Liver (tissue), 9 donors: Measurements from ENCODE around the gene GLP2R. TPM values are rescaled to one million over a fixed set of nuclear protein-coding genes. Genes with fewer than 3 reads are reported as not detected.
"Not testable (repeated sequence)": the region's sequence is repeated elsewhere in the genome, so short reads cannot be mapped to it uniquely, and the experiment has no call there.

Source experiments
- DNase-seq: peaks from one replicate; pipeline ENCODE4 v3.0.0-alpha.2; 2017; ENCODE audit warnings: low spot score
- H3K27ac ChIP-seq, 2 donors: one replicate each; pipeline ENCODE4 v1.7.0; 2013; ENCODE audit warnings: inconsistent platforms in 2 of 2, low read length in 2 of 2, control low read depth in 1 of 2, low read depth in 1 of 2, mild to moderate bottlenecking in 1 of 2
- H3K27me3 ChIP-seq, 4 donors: one replicate each; pipeline versions ENCODE4 v1.6.1 to v1.7.0; 2013; ENCODE audit warnings: low read length in 3 of 4, inconsistent platforms in 1 of 4, mild to moderate bottlenecking in 1 of 4, moderate library complexity in 1 of 4; ENCODE audit not compliant: control insufficient read depth in 4 of 4, insufficient read depth in 4 of 4
- H3K36me3 ChIP-seq, 4 donors: one replicate each; pipeline versions ENCODE4 v1.6.1 to v1.7.0; 2013; ENCODE audit warnings: low read length in 3 of 4, mild to moderate bottlenecking in 3 of 4, low read depth in 1 of 4, moderate library complexity in 1 of 4; ENCODE audit not compliant: control insufficient read depth in 4 of 4, insufficient read depth in 3 of 4
- H3K4me1 ChIP-seq, 4 donors: one replicate each; pipeline versions ENCODE4 v1.6.1 to v1.7.0; 2013; ENCODE audit warnings: low read length in 3 of 4, mild to moderate bottlenecking in 3 of 4, moderate library complexity in 1 of 4; ENCODE audit not compliant: control insufficient read depth in 4 of 4, insufficient read depth in 4 of 4
- H3K4me3 ChIP-seq, 3 donors: one replicate each; pipeline versions ENCODE4 v1.6.1 to v1.7.0; 2013; ENCODE audit warnings: low read length in 3 of 3, control low read depth in 1 of 3, low read depth in 1 of 3, mild to moderate bottlenecking in 1 of 3
- H3K9ac ChIP-seq, 2 donors: one replicate each; pipeline ENCODE4 v1.7.0; 2013; ENCODE audit warnings: low read length in 2 of 2, mild to moderate bottlenecking in 2 of 2, moderate library complexity in 2 of 2, control low read depth in 1 of 2, low read depth in 1 of 2
- H3K9me3 ChIP-seq, 4 donors: one replicate each; pipeline versions ENCODE4 v1.6.1 to v1.7.0; 2013; ENCODE audit warnings: low read length in 3 of 4; ENCODE audit not compliant: control insufficient read depth in 4 of 4
- ATF3 ChIP-seq: IDR thresholded peaks from 2 replicates; pipeline ENCODE4 v1.6.1; 2016; ENCODE audit warnings: antibody characterized with exemption
- EGR1 ChIP-seq, 2 donors: IDR thresholded peaks; 2 replicates each; pipeline ENCODE4 v1.6.1; 2016 to 2018; ENCODE audit warnings: antibody characterized with exemption in 2 of 2, low read depth in 2 of 2
- FOXA1 ChIP-seq: IDR thresholded peaks from 2 replicates; pipeline ENCODE4 v1.6.1; 2016; ENCODE audit warnings: antibody characterized with exemption
- FOXA2 ChIP-seq: IDR thresholded peaks from 2 replicates; pipeline ENCODE4 v1.6.1; 2016; ENCODE audit warnings: antibody characterized with exemption
- HNF4A ChIP-seq, 2 donors: conservative IDR thresholded peaks; 2 replicates each; pipeline ENCODE4 v1.6.1; 2016; ENCODE audit warnings: antibody characterized with exemption in 2 of 2, mild to moderate bottlenecking in 2 of 2
- HNF4G ChIP-seq: IDR thresholded peaks from 2 replicates; pipeline ENCODE4 v1.6.1; 2016; ENCODE audit warnings: antibody characterized with exemption
- JUND ChIP-seq, 2 donors: IDR thresholded peaks; 2 replicates each; pipeline ENCODE4 v1.6.1; 2016; ENCODE audit warnings: antibody characterized with exemption in 2 of 2
- MAX ChIP-seq: IDR thresholded peaks from 2 replicates; pipeline ENCODE4 v1.6.1; 2016; ENCODE audit warnings: antibody characterized with exemption
- NR2F2 ChIP-seq: IDR thresholded peaks from 2 replicates; pipeline ENCODE4 v1.6.1; 2016; ENCODE audit warnings: antibody characterized with exemption
- RXRA ChIP-seq, 2 donors: IDR thresholded peaks; 2 replicates each; pipeline ENCODE4 v1.6.1; 2017 to 2018; ENCODE audit warnings: antibody characterized with exemption in 2 of 2, mild to moderate bottlenecking in 1 of 2
- SP1 ChIP-seq: IDR thresholded peaks from 2 replicates; pipeline ENCODE4 v1.6.1; 2018; ENCODE audit warnings: antibody characterized with exemption, mild to moderate bottlenecking
- TAF1 ChIP-seq: conservative IDR thresholded peaks from 2 replicates; pipeline ENCODE4 v1.6.1; 2016; ENCODE audit warnings: antibody characterized with exemption, mild to moderate bottlenecking
- YY1 ChIP-seq: IDR thresholded peaks from 2 replicates; pipeline ENCODE4 v1.6.1; 2016; ENCODE audit warnings: antibody characterized with exemption, mild to moderate bottlenecking
- WGBS: extraction: QIAGEN DNeasy Blood & Tissue Kit; methylation state at CpG from one replicate; pipeline ENCODE4 v1.1.7; 2013; 5-methylcytosine and 5-hydroxymethylcytosine counted together
- polyA plus RNA-seq, 2 donors: library from polyadenylated mRNA; stranded (reverse) in 1 of 2; unstranded in 1 of 2; fragments of 200-250 nt in 1 of 2; fragments of >200 nt in 1 of 2; fragmentation: Nextera tagmentation in 1 of 2; extraction: Ambion mirVana in 1 of 2; gene quantifications; one replicate each; pipeline versions ENCODE4 v1.2.1 to v1.2.3, GENCODE V29; 2013 to 2015
- total RNA-seq, 2 donors: library from RNA; depleted of rRNA; stranded (reverse); fragments of >200 nt; gene quantifications; one replicate each; pipeline ENCODE4 v1.2.3, GENCODE V29; 2014
- donor health status: healthy.
- donor health status: healthy.
- donor health status: healthy.
- donor health status: healthy.
- donor health status: healthy.

Gene GLP2R
- total and polyA plus RNA-seq, 4 donors = 0.39 to 1.4 (median 0.58) TPM

DNA sequence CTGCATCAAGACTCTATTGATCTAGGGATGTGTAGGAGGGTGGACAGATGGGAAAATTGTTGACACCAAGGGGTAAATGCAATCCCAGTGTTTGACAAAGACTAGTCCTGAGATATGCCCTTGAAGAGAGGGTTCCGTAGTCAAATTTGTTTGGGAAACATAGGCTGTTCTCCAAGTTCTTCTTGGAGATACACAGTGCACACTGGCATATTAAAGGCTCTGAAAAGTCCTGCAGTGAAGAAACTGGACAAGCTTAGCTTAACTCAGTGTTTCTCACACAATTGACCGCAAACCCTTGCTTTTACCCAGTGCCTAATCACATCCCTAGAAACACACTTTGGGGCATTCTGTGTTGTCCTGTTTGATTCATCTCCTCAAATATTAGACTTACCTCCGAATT, 45.2 kb upstream of the GLP2R start (continued):
- TF ChIP-seq ATF3 (no peak), MAX (no peak), RXRA (IDR thresholded peaks at IDR 0.05) (no peak), HNF4G (no peak), NR2F2 (no peak), SP1 (no peak)

DNA sequence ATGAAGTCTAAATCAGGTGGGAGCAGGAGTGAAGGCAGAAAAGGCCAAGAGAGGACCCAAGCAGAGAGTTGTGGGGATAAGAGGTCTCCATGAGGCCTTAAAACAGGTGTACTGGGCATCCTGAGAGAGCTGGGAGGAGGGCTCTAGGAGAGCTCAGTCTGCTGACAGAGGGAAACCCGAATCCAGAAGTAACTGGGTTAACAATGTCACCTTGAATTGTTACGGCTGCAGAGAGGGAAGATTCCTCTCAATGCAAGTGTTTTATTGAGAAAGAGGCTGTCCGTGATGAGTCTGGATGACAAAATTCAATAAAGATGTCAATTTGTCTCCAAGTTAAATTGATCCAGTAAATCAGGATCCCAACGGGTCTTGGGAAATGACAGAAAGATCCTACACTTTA, 42.7 kb upstream of the GLP2R start:
- H3K9ac ChIP-seq = no peak overlapping the region
- 74% methylated on average over 4 of the region's 4 CpGs for WGBS
- H3K36me3 ChIP-seq = no peaks in the 10 kb centered on the region
- H3K9me3 ChIP-seq = no peaks in the 10 kb centered on the region
- no peaks in the 10 kb centered on the region for H3K4me1 ChIP-seq
- H3K27me3 ChIP-seq = peaks cover 0 to 6% (median 0%) of the 10 kb centered on the region in 4 donors
- no peak overlapping the region for H3K27ac ChIP-seq
- DNase-seq = no peak
- no peak for TF ChIP-seq MAX
- no peak for TF ChIP-seq NR2F2
- TF ChIP-seq ATF3 = no peak
- TF ChIP-seq RXRA (IDR thresholded peaks at IDR 0.05) = no peak
- no peak for TF ChIP-seq EGR1 (IDR thresholded peaks at IDR 0.05; ENCODE audit: low read depth in 2 of 2)
- TF ChIP-seq FOXA2 = no peak
- TF ChIP-seq TAF1 = no peak
- no peak for TF ChIP-seq JUND (IDR thresholded peaks at IDR 0.05)
- TF ChIP-seq HNF4A (conservative IDR thresholded peaks at IDR 0.05) = no peak
- no peak overlapping the region for H3K4me3 ChIP-seq

DNA sequence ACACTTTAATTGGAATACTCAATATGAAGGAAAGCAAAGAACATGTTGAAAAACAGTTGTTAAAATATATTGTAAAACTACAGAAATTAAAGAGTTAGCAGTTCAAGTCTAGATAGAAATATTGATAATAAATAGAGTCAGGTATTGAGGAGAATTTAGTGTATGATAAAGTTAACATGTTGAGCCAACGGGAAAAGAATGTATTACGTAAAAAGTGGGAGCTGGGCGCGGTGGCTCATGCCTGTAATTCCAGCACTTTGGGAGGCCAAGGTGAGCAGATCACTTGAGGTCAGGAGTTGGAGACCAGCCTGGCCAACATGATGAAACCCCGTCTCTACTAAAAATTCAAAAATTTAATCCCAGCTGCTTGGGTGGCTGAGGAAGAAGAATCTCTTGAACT, 42.3 kb upstream of the GLP2R start:
- H3K27me3 ChIP-seq, H3K4me1 ChIP-seq, H3K9ac ChIP-seq, H3K4me3 ChIP-seq, DNase-seq, H3K27ac ChIP-seq, H3K9me3 ChIP-seq, H3K36me3 ChIP-seq: not testable (repeated sequence)
- 89% methylated on average over 5 of the region's 5 CpGs for WGBS

- Histone ChIP-seq H3K36me3 (no peaks in the 10 kb centered on the region), H3K27me3 (peaks cover 0 to 6% (median 0%) of the 10 kb centered on the region in 4 donors), H3K27ac (no peak overlapping the region), H3K4me1 (no peaks in the 10 kb centered on the region), H3K9ac (no peak overlapping the region), H3K4me3 (no peak overlapping the region), H3K9me3 (no peaks in the 10 kb centered on the region)
- no peak for TF ChIP-seq HNF4A (conservative IDR thresholded peaks at IDR 0.05)
- TF ChIP-seq FOXA1 = no peak
- no peak for TF ChIP-seq FOXA2
- TF ChIP-seq JUND (IDR thresholded peaks at IDR 0.05) = no peak
- no peak for TF ChIP-seq YY1
- TF ChIP-seq RXRA (IDR thresholded peaks at IDR 0.05) = no peak
- no peak for TF ChIP-seq EGR1 (IDR thresholded peaks at IDR 0.05; ENCODE audit: low read depth in 2 of 2)
- no peak for TF ChIP-seq NR2F2
- no peak for DNase-seq
- WGBS = 96% methylated on average over 2 of the region's 2 CpGs
These were observed 41.2 kb upstream of the GLP2R start for GRCh38 chr17:9784544-9784943.
